Fibroblast of gingiva (primary cell): Measurements from ENCODE around the gene KIAA0040.

ENCODE experiments used
- DNase-seq: peaks from one replicate; pipeline ENCODE4 v3.0.0-alpha.2; 2011; ENCODE audit warnings: low read depth

The KIAA0040 gene

DNA sequence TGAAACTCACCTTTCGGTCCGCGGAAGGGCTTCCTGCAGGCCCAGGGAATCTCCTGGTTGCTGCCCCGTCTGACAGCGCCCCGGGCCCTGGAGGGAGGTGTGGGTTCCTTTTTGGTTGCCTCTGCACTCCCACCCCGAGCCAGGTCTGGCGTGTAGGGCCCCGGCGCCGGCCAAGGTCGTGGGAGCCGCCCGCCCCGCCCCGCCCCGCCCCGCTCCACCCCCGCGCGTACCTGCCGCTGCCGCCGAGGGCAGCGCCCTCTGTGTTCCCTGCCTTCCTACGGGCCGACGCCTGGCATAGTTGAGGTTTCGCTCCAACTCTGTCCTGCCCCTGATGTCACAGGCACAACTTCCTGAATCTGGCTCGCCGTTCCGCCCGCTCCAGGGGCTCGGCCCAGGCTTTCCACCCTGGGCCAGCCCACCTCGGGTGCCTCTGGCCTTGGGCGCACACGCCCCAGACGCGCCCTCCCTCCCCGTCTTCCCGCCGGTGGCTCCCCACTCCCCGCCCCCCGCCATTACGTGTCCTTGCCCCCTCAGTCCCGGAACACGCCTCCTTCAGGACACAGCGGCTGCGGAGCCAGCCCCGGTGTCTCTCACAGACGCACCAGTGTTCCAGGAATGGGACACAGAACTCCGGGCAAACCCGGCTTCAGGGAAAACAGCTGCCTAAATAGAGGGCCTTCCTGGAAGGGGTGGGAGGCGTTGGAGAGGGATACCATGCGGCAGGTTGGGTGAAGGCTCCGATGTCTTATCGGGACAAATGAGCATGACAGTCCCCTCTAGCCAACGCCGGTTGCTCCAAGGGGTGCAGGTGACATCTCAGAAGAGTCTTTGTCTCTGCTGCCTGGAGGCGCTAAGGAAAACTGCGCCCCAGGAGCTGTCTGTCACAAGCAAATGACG, at the start of gene KIAA0040:
TSS of gene KIAA0040 (minus strand) at position 147 of the 897 bp plus-strand sequence. CDS start 31,763 bp downstream, outside the sequence.
- no peak for DNase-seq

DNA sequence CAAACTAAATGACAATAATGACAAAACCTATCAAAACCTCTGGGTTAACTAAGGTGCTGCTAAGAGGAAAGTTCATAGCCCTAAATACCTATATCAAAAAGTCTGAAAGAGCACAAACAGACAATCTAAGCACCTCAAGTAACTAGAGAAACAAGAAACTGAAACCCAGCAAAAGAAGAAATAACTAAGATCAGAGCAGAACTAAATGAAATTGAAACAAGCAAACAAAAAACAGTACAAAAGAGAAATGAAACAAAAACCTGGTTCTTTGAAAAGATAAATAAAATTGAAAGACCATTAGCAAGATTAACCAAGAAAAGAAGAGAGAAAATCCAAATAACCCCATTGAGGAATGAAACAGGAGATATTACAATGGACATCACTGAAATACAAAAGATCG, 44.8 kb upstream of the KIAA0040 start:
- DNase-seq = no peak

DNA sequence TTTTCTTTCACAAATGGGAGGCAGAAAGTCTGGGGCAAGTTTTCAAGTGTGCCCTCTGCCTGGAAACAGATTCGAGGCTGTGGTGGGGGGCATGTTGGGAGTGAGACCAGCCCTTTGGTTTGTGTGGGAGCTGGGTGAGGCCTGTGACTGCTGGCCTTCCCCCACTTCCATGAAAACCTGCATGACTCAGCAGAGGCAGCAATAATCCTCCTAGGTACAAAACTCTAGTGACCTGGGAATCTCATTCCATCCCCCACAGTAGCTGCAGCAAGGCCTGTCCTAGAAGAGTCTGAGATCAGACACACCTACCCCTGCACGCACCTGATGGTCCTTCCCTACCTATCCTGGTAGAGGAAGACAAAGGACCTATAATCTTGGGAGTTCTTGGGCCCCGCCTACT, 42.1 kb upstream of the KIAA0040 start:
- no peak for DNase-seq

DNA sequence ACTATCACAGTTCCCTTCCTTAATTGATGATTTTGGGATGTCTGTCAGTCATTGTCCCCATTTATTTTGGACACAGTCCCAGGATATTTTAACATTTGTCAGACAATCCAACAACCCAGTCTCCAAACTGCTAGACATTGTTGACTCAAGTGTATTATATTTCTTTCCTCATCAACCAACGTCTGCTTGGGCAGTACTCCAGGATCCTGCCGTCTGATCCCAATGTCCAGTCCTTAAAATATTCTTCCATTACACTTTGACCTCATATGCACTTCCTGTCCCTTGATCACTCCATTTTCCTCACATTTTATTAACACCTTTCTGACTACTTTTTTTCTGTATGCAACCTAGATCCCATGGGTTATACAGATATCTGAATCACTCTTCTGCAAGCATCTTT, 39.8 kb upstream of the KIAA0040 start:
- DNase-seq = no peak

DNA sequence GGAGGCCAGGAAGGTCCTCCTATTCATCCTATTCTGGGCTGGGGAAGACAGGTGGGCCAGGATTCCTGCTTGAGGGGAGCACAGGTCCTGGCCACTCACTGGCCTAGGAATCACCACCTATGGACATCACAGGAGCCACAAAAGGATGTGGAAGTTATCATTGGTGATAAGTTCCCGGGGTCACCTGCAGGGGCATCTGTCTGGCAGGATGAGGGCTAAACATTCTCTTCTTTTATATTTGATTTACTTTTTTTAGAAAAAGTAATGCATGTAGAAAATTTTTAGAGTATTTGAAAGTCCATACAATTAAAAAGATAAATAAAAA, 33.2 kb upstream of the KIAA0040 start:
- no peak for DNase-seq

DNA sequence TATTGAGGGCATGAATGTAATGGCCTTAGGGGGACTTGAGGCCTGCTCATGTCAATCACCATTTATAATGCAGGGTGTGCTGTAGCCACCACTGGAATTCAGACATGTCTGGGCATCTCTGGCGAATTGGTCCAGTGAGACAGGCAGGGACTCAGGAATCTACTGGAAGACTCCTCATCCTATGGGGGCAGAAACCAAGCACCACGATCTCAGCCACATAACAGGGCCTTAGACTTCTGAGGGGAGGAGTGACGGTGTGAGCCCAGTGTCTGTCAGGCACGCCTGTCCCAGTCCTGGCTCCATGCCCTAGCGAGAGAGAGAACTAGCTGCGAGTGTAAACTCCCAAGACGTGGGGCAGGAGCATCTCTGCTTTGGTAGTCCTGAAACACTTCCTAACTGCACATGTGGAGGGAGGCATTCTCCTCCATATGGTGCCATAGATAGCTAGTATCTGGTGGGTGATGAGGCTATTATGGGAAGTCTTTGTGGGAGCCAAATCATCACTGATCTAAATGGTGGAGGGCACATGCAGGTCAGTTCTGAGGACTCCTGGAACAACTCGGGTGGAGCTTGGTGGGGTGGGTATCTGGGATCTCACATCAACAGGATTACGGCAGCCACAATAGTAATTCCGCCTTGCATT, 29.8 kb upstream of the KIAA0040 start:
- DNase-seq = no peak

DNA sequence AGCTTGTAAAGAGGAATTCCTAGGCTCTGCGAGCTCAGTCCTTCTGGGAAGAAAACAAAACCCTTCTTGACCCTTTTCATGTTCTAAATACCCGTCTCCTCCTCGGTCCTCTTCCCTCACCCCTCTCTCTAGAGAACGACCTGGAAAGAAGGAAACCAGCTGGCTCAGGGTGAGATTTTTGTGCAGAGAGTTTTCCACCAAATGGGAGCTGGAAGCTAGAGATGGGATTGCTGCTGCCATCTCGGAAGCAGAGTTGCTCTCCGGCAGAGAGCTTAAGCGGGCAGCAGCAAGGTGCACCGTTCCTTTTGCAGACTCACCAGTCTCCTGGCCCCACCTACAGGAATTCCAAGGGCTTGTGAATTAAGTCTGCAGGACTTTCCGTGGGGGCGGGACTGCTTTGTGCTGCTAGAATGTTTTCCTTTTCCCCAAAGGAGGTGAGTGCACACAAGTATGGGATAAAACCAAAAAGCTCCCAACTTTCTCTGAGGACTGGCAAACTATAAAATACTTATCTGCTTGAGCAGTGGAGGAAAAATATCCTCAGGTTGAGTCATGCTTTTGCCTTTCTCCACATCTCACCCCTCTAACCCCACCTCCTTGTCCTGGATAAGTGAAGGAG, 29.1 kb upstream of the KIAA0040 start:
- DNase-seq = no peak

DNA sequence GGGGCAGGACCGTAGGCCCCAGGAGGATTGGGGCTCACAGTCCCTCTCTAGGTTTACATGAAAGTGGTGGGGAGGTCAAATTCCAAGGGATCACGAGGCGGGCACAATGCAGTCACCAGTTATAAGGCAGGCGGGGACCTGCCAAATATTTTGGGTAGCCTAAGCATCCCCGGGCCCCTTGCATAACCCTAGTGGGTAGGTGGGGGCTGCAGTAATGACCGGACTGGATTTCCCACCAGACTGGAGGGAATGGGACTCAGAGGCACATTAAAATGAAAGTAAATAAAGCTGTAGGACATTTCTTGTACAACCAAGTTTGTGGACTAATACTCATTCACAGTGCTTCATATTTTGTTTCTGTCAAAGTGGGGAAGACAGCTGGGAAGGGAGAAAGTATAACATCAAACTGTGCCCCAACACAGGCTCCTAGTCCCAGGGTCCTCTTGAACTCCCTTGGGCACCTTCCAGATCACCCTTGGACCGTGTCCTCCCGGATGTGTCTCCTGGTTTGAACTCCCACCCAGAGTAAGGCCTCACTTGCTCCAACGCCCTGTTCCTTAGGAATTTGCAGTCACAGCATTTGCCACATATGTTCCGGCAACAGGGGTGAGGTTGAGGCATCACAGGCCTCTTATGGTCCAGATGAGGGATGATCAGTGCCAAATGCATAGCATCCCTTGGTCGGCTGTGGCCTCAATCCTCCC, 28.4 kb upstream of the KIAA0040 start:
- no peak for DNase-seq

DNA sequence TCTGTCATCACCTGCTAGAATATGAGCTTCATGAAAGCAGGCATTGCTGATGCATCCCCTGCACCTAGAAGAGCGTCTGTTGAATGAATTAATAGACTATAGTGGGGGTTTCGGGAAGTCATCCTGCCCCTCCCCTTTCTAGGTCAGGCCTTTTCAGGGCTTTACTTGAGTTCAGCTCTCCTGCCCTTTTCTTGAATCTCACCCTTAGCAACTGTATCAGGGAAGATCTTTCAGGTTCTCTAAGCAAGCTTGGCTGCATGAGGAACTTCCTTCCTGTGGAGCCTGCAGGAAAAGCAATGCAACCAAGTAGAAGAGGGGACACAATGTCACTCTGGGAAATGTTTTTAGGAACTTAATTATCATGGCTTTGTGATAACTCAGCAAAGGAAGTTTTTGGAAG, 27.2 kb upstream of the KIAA0040 start:
- no peak for DNase-seq

DNA sequence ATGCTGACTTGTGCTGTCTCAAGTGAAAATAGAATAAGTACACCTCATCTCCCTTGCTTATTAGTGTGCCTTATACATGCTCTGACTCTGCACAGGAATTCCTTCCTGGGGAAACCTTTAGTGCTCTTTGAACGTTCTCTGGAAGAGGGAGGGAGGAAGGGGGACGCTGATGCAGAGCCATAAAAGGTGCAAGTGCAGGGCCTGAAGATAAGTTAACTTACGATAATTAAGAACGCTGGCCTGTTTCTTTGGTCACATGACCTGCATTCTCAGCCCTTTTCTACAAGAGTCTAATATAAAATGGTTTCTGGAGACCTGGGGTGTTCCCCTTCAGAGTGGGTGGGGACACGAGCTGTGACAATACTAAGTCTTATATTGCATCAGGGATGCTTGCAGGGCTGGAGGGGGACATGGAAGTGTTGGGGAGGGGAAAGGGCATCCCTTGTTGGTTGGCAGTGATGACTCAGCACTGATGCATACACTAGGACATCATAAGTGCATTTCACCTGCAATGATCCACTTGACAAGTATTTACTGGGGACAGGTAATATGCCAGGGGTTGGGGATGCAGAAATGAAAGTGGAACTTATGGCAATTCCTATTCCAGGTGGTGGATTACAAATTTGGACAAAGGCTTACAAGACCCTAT, 26.3 kb upstream of the KIAA0040 start:
- DNase-seq = no peak

DNA sequence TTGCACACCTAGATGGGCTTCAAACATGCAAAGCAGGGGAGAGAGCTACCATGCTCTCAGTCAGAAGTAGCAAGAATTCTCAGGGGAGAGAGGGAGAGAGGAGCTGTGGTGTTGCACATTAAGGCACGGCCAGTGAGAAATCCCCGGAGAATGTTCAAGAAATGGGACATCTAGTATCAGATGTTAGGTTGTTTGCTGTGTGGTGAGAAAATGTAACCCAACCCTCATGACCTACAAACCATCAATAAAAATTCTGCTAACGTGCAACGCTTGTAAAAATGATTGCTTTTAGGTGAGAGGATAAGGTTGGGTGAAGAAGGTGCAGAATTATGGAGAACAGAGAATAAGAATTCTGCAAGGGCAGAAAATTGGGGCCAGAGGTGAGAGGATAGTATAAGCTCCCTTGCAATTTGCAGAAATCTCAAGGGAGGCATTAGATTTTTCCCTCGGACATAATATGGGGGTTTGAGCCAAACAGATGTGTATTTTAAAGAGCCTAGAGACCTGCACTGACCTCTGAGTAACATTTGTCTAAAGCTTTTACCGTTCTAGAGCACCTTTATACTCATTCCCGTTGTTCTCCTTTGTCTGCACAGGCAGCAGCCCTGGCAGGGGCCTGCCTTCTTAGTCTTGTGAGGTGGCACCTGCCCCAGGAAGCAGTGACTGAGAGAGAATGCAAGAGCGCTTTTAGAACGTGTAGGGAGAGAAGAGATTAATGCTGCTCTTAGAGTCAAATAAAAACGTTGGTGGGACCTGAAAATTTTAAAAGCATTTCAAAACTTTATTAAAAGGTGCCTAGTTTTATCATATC, 25.4 kb upstream of the KIAA0040 start:
- DNase-seq = no peak

DNA sequence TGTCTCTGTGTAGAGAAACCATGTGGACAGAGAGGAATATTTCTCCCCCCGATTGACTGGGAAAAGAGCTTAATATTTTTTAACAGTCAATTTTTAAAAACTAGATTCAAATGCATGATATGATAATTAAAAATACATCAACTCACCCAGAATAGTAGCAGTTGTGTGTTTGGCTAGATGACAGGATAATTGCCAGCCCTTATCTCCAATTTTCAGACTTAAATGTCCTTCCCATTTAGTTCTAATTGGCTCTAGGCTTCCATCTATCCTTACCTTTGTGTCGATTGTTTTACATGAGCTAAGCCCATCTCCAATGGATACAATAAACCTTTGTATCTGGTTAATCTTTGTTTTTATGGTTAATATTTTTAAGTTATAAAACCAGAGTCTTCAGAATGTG, 23.9 kb upstream of the KIAA0040 start:
- no peak for DNase-seq

DNA sequence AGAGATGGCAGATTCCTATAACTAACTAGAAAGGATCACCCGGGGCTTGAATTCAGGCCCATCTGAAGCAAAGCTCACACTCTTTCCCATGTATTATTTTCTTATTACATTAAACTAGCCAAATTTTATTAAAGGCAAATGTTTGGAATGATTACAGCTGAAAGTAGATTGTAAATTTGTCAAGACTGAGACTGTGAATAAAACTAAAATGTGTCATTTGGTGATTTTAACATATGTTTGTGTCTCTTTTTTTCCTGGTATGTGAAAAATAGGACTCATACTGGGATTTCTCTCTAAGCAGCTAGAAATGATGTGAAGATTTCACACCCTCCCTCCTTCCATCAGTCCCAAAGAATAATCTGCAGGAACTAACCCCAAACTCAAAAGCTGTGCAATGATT, 19.1 kb upstream of the KIAA0040 start:
- DNase-seq = no peak

DNA sequence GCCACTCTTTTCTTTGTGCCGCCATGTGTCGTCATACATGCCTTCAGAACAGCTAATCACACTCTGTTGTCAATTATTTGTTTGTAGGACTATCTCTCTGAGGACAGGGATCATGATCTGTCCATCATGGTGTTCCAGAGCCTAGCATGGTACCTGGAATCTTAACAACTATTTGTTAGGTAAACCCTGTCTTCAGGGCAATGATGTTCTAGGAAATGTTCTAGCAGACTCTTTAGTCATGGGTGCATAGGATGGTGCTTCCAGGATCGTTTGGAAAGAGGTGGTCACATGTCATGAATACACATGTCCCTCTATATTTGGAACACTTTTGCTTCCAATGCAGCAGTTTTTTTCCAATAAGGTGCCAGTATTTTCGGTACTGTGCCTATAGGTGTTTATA, 18.2 kb upstream of the KIAA0040 start:
- no peak for DNase-seq

DNA sequence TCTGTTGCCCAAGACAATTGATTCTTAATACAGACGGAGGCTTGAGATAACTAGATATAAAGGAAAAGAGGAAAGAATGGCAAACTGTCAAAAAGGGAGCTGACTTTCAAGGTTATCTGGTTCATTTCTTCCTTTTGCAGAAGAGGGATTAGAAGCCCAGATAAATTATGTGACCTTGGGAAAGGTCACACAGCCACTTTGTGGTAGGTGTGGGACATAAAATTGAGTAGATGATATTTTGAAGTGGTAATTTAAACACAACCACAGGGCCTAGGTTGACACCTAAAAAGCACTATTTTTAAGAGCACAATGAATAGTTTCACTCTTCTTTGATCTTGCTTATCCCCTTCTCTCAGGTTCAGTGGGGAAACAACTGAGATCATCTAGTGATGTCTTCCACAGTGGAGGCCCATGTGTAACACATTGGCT, 16.9 kb upstream of the KIAA0040 start:
- no peak for DNase-seq

DNA sequence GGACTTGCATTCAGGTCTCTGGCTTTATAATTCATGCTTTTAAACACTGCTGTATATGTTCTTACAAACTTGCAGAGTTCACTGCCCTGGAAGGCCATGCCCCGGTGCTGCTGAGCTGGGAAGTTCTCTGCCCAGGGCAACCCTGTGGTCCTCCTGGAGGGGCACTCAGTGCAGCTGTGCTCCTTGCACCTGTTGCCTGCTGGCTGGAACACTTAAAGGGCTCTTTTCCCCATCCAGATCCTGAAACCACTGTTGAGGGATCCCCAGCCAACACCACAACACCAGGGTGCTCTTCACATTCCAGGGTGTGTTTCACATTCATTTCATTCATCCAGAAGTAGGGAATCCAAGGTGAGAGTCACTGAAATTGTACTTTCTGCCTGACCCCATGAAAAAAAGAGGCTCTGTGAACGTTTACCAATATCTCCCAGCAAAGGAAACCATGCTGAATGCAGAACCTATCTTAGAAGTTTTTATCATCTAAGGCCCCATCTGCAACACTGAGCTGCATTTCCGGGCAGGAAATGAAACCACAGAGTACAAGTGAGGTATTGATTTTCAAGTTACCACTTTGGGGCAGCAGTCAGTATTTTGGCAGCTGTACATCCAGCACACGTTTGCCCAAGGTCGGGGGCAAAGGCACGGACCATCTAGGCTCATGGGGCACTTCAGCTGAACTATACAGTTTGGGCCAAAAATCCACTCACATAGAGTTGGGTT, 16.4 kb upstream of the KIAA0040 start:
- DNase-seq = no peak

DNA sequence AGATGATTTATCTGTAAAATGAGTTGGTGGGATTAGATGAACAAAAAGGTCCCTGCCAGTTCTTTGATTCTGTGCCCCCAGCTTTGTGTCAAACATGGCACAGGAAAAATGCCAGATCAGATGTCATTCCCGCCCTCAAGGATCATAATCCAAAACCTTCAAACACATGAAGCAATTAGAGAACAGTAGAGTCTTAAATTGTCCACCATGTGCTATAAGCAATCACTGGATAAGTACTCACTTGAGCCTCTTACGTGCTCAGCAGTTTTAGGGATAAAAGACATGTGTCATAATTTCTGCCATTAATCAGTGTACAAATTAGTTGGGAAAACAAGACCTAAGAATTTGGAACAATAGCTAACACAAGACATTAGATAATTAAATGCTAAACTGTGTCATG, 15.4 kb upstream of the KIAA0040 start:
- no peak for DNase-seq

DNA sequence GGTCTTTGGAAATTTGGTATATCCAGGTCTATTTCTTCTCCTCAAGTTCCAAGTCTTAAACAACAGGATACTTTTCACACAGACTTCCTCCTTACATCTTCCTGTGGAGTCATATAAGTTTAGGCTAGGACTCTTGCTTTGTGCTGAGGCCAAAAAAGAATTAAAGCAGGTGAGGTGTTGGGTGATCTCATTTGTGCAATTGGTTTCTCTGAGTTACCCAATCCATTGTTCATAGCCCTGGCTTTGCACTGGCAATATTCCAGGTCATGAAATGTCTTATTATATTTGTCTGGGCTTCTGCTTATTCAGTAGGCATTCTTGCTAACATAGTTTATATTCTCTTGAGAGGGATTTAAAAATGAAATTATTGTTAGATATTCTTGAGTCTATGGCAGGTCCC, 14.1 kb upstream of the KIAA0040 start:
- no peak for DNase-seq

DNA sequence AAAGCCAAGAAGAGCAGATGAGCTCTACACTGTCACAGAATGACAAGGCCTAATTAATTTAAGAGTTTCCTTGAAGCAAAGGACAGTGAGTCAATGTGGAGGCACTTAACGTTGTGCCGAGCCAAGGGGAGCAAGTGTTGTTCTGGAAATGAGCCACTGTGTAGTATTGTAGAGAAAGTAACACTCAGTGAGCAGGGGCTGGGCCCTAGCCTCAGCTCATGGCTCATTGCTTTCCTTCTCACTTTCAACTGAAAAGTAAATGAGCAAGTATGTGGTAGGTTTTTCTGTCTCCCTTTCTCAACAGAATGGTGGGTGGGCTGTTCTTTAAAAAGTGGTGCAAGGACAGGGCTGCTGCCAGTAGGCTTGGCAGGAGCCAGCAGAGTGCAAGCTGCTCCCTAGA, 11.8 kb upstream of the KIAA0040 start:
- DNase-seq = no peak

DNA sequence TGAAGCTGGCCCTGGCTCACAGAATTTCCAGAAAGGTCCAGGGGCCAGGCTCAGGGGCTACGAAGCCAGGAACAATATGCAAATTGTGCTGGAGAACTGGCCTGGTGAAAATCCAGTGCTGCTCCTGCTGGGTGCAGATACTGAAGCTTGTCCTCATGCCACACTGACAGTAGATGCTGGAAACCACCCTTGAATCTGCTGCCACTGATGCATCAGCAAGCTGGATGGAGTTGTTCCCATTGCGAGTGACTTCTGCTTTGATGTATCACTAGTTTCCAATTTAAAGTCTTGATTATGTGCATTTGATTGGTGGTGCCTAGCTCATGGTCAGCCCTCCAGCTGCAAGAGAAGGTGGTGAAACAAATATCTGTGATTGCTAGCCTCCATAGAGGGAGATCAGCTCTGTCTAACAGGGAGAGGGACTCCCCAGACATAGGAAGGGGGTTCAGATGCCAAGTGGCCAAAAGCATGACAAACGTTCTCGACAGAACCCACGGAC, 11.0 kb upstream of the KIAA0040 start:
- DNase-seq = no peak
